HEK293 (cell line): ENCODE measurements around the gene TMOD2.
"Not testable (repeated sequence)": the region's sequence is repeated elsewhere in the genome, so short reads cannot be mapped to it uniquely, and the experiment has no call there.

Experiments used
- CTCF ChIA-PET: fragments of 350-600 bp; formaldehyde crosslinking; extraction: SDS; loops from one replicate; lab custom pipeline; 2021; ENCODE audit warnings: antibody characterized with exemption; lab: Yijun Ruan, JAX
- POLR2A ChIA-PET: fragments of 300-600 bp; formaldehyde crosslinking; extraction: SDS; loops from one replicate; lab custom pipeline; 2020; ENCODE audit warnings: antibody characterized with exemption, inconsistent platforms; lab: Yijun Ruan, JAX
- H3K27ac ChIP-seq: fragments of 200-500 bp; sonication (Bioruptor generic); 2 replicates; pipeline ENCODE4 v1.5.1; 2014; ENCODE audit warnings: low read depth, low read length, control low read depth, inconsistent platforms; ENCODE audit errors: extremely low read depth
- H3K36me3 ChIP-seq, 2 experiments: fragments of 200-500 bp in 1 of 2; sonication (Bioruptor generic) in 1 of 2; 1 replicate in 1 of 2; 2 replicates in 1 of 2; pipeline ENCODE4 v1.5.1; 2014 to 2017; ENCODE audit warnings: inconsistent platforms in 2 of 2, low read length in 2 of 2; ENCODE audit not compliant: control insufficient read depth in 2 of 2, insufficient read depth in 1 of 2
- H3K4me1 ChIP-seq: fragments of 200-500 bp; sonication (Bioruptor generic); 2 replicates; pipeline ENCODE4 v1.5.1; 2014; ENCODE audit warnings: mild to moderate bottlenecking, low read length, inconsistent platforms; ENCODE audit not compliant: control insufficient read depth, insufficient read depth
- H3K4me3 ChIP-seq: 2 replicates; pipeline ENCODE4 v1.5.1; 2011; ENCODE audit warnings: low read depth, mild to moderate bottlenecking, control low read depth, low read length, moderate library complexity
- H3K9me3 ChIP-seq: fragments of 200-500 bp; sonication (Bioruptor generic); 2 replicates; pipeline ENCODE4 v1.5.1; 2014; ENCODE audit warnings: low read depth, low read length, inconsistent platforms; ENCODE audit not compliant: control insufficient read depth, insufficient read depth
- FEZF1 ChIP-seq: fragments of 450-650 bp; formaldehyde crosslinking; IDR thresholded peaks from 2 replicates; pipeline ENCODE4 v1.5.1; 2016; ENCODE audit warnings: missing biosample characterization, missing genetic modification characterization
- GLI2 ChIP-seq: fragments of 450-650 bp; formaldehyde crosslinking; IDR thresholded peaks from 2 replicates; pipeline ENCODE4; 2017; ENCODE audit warnings: missing biosample characterization, missing genetic modification characterization, low read depth, borderline replicate concordance
- KLF9 ChIP-seq: fragments of 450-650 bp; formaldehyde crosslinking; IDR thresholded peaks from 2 replicates; pipeline ENCODE4 v1.5.1; 2016; ENCODE audit warnings: missing biosample characterization, missing genetic modification characterization, low read depth
- SCRT2 ChIP-seq: fragments of 450-650 bp; formaldehyde crosslinking; IDR thresholded peaks from 2 replicates; pipeline ENCODE4 v1.5.1; 2016; ENCODE audit warnings: missing biosample characterization, missing genetic modification characterization
- TCF7L2 ChIP-seq: IDR thresholded peaks from 2 replicates; pipeline ENCODE4 v1.6.1; 2011; ENCODE audit warnings: low read depth, mild to moderate bottlenecking, inconsistent platforms, low read length, moderate library complexity, borderline replicate concordance
- TRIM28 ChIP-seq: IDR thresholded peaks from 2 replicates; pipeline ENCODE4 v1.6.1; 2011; ENCODE audit warnings: low read length, control low read depth, borderline replicate concordance
- ZBTB17 ChIP-seq: fragments of 450-650 bp; formaldehyde crosslinking; IDR thresholded peaks from 2 replicates; pipeline ENCODE4 v1.5.1; 2016; ENCODE audit warnings: missing biosample characterization, missing genetic modification characterization
- ZBTB8A ChIP-seq: fragments of 450-650 bp; formaldehyde crosslinking; IDR thresholded peaks from 2 replicates; pipeline ENCODE4 v1.5.1; 2016; ENCODE audit warnings: missing biosample characterization, missing genetic modification characterization
- ZIC2 ChIP-seq: fragments of 450-650 bp; formaldehyde crosslinking; IDR thresholded peaks from 2 replicates; pipeline ENCODE4 v1.5.1; 2016; ENCODE audit warnings: missing biosample characterization, missing genetic modification characterization
- ZNF146 ChIP-seq: fragments of 450-650 bp; formaldehyde crosslinking; IDR thresholded peaks from 2 replicates; pipeline ENCODE4 v1.5.1; 2016; ENCODE audit warnings: missing biosample characterization, missing genetic modification characterization
- ZNF155 ChIP-seq: fragments of 450-650 bp; formaldehyde crosslinking; IDR thresholded peaks from 2 replicates; pipeline ENCODE4 v1.5.1; 2016; ENCODE audit warnings: missing biosample characterization, missing genetic modification characterization
- ZNF221 ChIP-seq: fragments of 450-650 bp; formaldehyde crosslinking; IDR thresholded peaks from 2 replicates; pipeline ENCODE4 v1.5.1; 2017; ENCODE audit warnings: missing biosample characterization, missing genetic modification characterization, borderline replicate concordance
- ZNF280D ChIP-seq: fragments of 450-650 bp; formaldehyde crosslinking; IDR thresholded peaks from 2 replicates; pipeline ENCODE4 v1.5.1; 2016; ENCODE audit warnings: missing biosample characterization, missing genetic modification characterization
- ZNF302 ChIP-seq: fragments of 450-650 bp; formaldehyde crosslinking; IDR thresholded peaks from 2 replicates; pipeline ENCODE4 v1.5.1; 2016; ENCODE audit warnings: missing biosample characterization, missing genetic modification characterization, low read depth
- ZNF341 ChIP-seq: fragments of 450-650 bp; formaldehyde crosslinking; IDR thresholded peaks from 2 replicates; pipeline ENCODE4; 2016; ENCODE audit warnings: low read depth, missing biosample characterization, missing genetic modification characterization
- ZNF404 ChIP-seq: fragments of 450-650 bp; formaldehyde crosslinking; IDR thresholded peaks from 2 replicates; pipeline ENCODE4 v1.5.1; 2017; ENCODE audit warnings: missing biosample characterization, missing genetic modification characterization
- ZNF510 ChIP-seq: fragments of 450-650 bp; formaldehyde crosslinking; IDR thresholded peaks from 2 replicates; pipeline ENCODE4 v1.5.1; 2018; ENCODE audit warnings: mild to moderate bottlenecking, missing genetic modification characterization, missing biosample characterization; ENCODE audit not compliant: insufficient replicate concordance
- ZNF692 ChIP-seq: fragments of 450-650 bp; formaldehyde crosslinking; IDR thresholded peaks from 2 replicates; pipeline ENCODE4 v1.5.1; 2016; ENCODE audit warnings: missing biosample characterization, missing genetic modification characterization
- TF ChIP-seq, protein P1 (sequence below): fragments of 450-650 bp; formaldehyde crosslinking; IDR thresholded peaks from 2 replicates; pipeline ENCODE4 v1.5.1; 2017; ENCODE audit warnings: missing biosample characterization, missing genetic modification characterization
- TF ChIP-seq, protein P2 (sequence below): fragments of 450-650 bp; formaldehyde crosslinking; IDR thresholded peaks from 2 replicates; pipeline ENCODE4; 2016; ENCODE audit warnings: missing biosample characterization, missing genetic modification characterization

The TMOD2 gene

DNA sequence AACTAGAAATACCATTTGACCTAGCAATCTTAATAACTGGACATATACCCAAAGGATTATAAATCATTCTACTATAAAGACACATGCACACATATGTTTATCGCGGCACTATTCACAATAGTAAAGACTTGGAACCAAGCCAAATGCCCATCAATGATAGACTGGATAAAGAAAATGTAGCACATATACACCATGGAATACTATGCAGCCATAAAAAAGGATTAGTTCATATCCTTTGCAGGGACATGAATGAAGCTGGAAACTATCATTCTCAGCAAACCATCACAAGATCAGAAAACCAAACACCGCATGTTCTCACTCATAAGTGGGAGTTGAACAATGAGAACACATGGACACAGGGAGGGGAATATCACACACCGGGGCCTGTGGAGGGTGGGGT, 41.1 kb downstream of the TMOD2 start:
- H3K4me1 ChIP-seq, H3K27ac ChIP-seq, CTCF ChIA-PET, H3K4me3 ChIP-seq, H3K36me3 ChIP-seq, H3K9me3 ChIP-seq, POLR2A ChIA-PET: not testable (repeated sequence)
- peak; percentile 85 for TF ChIP-seq ZNF146 (tag by site-specific recombination)
- peak; percentile 79; the same call in 1 of the 2 replicates for TF ChIP-seq ZNF280D (tag by site-specific recombination)

DNA sequence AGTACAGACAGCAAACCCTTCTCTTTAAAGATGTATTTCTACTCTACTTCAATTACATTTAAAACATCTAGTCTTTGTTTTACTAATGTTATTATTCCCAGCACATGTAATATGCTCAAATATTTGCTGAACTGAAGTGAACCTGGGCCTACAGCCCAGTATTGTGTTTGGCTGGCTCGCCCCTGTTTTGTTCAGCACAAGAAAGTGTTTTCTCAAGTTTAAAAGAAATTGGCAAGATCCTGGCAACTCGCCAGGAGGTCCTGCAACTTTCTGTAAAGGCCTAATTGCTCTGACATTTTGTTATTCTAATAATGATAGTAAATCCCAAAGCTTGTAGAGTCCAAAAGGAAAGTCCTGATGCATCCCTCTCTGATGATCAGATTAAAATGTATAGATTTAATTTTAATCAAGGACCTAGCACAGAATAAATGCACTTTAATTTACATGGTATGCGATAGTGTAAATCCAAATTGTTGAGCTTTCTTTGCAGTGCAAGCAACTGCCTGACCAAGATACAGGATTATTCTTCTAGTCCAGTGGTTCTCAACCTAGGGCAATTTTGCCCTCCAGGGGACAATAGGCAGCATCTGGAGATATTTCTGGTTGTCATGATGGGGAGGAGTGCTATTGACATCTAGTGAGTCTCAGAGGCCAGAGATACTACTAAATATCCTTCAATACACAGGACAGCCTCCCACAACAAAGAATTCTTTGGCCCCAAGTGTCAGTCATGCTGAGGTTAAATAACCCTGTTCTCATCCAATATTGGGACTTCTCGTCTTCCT, 42.3 kb downstream of the TMOD2 start:
- ChIA-PET POLR2A (no interaction called here), CTCF (interaction anchor here (0.7 to 1.5 kb wide), 3 partner anchors 17 to 68 kb away, joined by 3 to 5 read pairs (median 3); no protein-coding TSS in a partner anchor)
- H3K9me3 ChIP-seq: no peaks in the 10 kb centered on the region
- H3K4me3 ChIP-seq: no peak overlapping the region
- TF ChIP-seq ZNF221 (tag by site-specific recombination): no peak
- TF ChIP-seq, protein P1, sequence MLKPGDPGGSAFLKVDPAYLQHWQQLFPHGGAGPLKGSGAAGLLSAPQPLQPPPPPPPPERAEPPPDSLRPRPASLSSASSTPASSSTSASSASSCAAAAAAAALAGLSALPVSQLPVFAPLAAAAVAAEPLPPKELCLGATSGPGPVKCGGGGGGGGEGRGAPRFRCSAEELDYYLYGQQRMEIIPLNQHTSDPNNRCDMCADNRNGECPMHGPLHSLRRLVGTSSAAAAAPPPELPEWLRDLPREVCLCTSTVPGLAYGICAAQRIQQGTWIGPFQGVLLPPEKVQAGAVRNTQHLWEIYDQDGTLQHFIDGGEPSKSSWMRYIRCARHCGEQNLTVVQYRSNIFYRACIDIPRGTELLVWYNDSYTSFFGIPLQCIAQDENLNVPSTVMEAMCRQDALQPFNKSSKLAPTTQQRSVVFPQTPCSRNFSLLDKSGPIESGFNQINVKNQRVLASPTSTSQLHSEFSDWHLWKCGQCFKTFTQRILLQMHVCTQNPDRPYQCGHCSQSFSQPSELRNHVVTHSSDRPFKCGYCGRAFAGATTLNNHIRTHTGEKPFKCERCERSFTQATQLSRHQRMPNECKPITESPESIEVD: peak; percentile 72
- no peaks in the 10 kb centered on the region for H3K4me1 ChIP-seq
- H3K27ac ChIP-seq: no peak overlapping the region
- H3K36me3 ChIP-seq: peaks cover 0 to 6% of the 10 kb centered on the region in 2 experiments; a peak in 1 of 3 replicates

GRCh38 chr15:51796847-51797401, 45.5 kb downstream of the TMOD2 start:
- Histone ChIP-seq H3K9me3 (no peaks in the 10 kb centered on the region), H3K4me1 (no peaks in the 10 kb centered on the region), H3K36me3 (peaks cover 0 to 9% of the 10 kb centered on the region in 2 experiments; a peak in 1 of 3 replicates), H3K27ac (no peak overlapping the region), H3K4me3 (no peak overlapping the region)
- POLR2A ChIA-PET: no interaction called here
- CTCF ChIA-PET: no interaction called here
- TF ChIP-seq ZNF302 (tag by site-specific recombination): no peak
- no peak for TF ChIP-seq ZNF404 (tag by site-specific recombination)
- peak; percentile 42; the same call in 1 of the 2 replicates for TF ChIP-seq FEZF1 (tag by site-specific recombination)
- TF ChIP-seq ZIC2: peak; percentile 45; the same call in 1 of the 2 replicates
- peak; percentile 16; the same call in 1 of the 2 replicates for TF ChIP-seq ZNF341 (tag by site-specific recombination)
- peak; percentile 51 for TF ChIP-seq ZBTB17 (tag by site-specific recombination)

- POLR2A ChIA-PET: no interaction called here
- Histone ChIP-seq H3K27ac (no peak overlapping the region), H3K9me3 (no peaks in the 10 kb centered on the region), H3K4me1 (no peaks in the 10 kb centered on the region), H3K36me3 (peaks cover 0 to 9% of the 10 kb centered on the region in 2 experiments; a peak in 1 of 3 replicates), H3K4me3 (no peak overlapping the region)
- CTCF ChIA-PET: no interaction called here
- TF ChIP-seq ZNF155 (tag by site-specific recombination) (no peak), GLI2 (tag by site-specific recombination) (no peak), ZBTB8A (tag by site-specific recombination) (no peak), TCF7L2 (no peak), SCRT2 (tag by site-specific recombination) (no peak), KLF9 (tag by site-specific recombination) (no peak), ZNF692 (tag by site-specific recombination) (no peak), ZNF510 (tag by site-specific recombination) (no peak), TRIM28 (no peak)
- TF ChIP-seq, protein P2, sequence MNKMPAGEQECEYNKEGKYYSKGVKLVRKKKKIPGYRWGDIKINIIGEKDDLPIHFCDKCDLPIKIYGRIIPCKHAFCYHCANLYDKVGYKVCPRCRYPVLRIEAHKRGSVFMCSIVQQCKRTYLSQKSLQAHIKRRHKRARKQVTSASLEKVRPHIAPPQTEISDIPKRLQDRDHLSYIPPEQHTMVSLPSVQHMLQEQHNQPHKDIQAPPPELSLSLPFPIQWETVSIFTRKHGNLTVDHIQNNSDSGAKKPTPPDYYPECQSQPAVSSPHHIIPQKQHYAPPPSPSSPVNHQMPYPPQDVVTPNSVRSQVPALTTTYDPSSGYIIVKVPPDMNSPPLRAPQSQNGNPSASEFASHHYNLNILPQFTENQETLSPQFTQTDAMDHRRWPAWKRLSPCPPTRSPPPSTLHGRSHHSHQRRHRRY (tag by site-specific recombination): no peak
Observed at GRCh38 chr15:51798281-51798680, 46.9 kb downstream of the TMOD2 start.
